LHCN-M2 (cell line): Measurements from ENCODE around the gene NFIB. TPM values are rescaled to one million over a fixed set of nuclear protein-coding genes. Genes with fewer than 3 reads are reported as not detected.

Source experiments
- DNase-seq: peaks from one replicate; pipeline ENCODE4 v3.0.0-alpha.2; 2012; ENCODE audit warnings: low read depth
- total RNA-seq: library from RNA; depleted of rRNA; stranded (reverse); fragments of >200 nt; gene quantifications from 2 replicates; pipeline ENCODE4 v1.2.3, GENCODE V29; 2014

Gene NFIB
- total RNA-seq, 1 experiment from 2014 or later = 13.0 TPM

DNA sequence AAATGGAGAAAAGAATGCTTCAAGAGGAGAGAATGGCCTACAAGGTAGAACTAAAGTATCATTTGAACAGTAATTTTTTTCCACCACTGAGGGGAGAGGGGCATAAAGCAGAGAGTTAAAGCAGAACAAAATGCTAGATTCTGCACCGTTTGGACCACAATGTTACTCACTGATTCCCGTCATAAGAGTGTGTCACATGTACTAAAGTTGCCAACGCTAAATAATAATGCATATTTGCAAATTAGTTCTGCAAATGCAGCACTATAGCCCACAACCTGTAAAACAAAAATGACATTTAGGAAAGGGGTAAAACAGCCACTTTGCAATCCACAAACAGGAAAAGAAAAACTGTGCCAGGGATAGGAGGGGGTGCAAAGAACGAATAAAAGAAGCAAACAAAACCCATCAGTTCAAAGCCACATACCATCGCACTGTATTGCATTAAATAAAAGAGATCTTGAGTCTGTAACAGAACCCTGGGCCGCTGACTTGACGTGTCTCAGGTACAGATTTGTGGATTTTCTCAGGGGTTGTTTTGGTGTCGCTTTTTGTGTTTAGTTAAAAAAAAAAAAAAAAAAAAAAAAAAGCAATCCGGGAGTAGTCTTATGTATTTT lies 7.7 kb upstream of the NFIB start:
- DNase-seq = no peak

DNA sequence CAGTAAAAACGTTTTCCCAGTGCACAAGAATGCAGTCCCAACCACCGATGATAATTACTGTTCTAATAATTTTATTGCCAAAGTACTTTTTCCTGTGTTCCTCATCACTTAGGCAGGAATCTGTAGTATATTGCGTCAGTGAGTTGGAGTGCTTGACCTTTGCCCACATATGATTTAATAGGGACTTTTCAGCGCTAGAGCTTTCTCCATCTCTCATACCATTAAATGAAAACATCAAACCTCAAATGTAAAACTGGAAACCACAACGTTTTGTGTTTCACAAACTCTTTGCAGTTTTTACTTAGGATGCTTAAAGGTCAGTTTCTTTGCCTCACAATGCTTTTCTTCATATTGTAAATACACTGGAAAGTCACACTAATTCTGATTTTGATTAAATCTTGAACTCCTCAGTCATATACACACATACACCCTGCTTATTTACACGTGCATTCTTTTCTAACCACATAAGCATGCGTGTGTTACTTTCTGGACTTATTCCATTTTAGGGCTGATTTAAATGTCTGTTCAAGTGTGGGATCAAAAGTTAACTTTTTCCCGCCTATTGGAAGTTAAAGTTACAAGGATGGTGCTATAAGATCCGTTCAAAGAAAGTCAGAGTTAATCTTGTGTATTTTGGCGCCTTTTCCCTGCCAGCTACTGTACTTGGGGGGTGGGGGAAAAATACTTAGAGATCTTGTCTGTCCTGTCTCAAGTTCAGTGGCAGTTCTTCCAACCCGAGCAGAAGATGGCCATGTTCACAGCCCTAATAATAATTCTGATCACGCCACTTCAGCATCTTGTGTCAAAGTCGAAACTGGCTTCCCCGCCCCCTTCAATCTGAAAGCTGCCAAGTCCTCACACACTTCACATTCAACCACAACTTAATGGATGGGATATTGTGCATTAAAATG lies 6.6 kb upstream of the NFIB start:
- peak; percentile 81 for DNase-seq

DNA sequence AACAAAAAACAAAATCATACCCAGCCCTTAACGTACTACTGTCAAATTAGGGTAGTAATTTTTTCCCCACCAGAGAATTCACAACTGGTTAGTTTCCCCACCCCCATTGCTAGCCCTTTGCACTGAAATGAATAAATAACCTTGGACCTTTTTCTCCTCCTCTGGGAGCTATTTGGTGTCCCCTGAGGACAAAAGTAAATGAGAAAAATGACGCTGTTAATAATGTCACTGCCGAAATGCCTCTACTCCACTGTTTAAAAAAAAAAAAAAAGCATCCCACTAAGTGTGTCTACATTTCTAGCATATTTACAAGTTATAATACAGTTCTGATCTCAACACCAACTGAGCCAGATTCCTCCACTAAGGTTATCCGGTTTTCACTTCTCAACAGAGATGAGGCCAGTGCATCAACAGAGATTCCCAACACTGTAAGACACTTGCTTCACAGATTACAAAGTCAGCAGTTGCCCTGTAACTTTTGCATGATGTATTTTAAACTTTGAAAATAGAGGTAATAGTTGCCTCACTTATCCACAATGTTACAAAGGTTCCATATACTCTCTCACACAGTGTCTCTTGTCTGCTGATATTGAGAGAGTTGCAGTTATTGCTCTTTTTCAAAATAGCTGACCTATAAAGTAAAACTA lies 5.1 kb upstream of the NFIB start:
- no peak for DNase-seq

DNA sequence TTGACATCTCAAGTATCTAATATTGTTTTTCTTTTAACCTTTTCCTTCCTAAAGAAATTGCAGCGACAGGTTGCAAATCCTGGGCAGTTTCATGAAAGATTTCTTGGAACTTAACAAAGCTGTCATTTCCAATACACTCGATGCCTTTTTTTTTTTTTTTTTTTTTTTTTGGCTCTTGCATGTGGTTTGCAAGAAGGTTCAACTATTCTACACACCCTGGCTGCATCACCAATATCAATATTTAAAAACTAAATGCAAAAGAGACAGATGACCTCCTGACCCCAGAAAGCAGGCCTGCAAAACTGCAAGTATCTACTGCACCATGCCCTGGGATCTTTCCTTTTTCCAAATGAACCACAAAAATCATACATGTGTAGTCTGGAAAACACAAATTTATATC lies 4.4 kb upstream of the NFIB start:
- no peak for DNase-seq

DNA sequence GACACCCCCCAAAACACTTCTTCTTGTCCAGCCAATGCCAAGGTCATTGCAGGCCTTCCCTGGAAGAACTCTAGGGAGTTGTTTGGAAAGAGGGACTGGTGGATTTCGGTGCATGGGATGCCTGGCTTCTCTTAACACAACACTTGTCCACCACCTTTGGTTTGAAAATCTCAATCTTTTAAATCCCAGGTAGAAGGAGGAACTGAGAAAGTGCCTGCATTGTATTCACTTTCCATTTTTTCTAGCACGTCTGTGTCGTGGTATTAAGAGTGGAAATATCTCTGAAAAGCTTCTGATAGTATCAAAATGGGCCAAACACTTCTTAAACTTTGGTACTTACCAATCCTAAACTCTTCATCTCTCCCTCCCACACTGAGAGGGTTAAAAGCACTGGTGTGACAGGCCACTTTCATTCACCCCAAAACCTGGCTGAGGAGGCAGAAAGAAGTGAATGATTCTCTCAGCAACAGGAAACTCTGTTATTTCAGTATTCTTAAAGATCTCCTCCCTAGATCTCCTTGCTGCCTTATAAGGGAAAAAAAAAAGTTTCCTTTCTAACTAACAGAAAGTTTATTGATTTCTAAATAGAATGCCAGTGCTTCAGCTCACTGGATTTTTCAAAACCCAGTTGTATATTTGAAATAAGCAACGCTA lies 3.9 kb upstream of the NFIB start:
- no peak for DNase-seq

DNA sequence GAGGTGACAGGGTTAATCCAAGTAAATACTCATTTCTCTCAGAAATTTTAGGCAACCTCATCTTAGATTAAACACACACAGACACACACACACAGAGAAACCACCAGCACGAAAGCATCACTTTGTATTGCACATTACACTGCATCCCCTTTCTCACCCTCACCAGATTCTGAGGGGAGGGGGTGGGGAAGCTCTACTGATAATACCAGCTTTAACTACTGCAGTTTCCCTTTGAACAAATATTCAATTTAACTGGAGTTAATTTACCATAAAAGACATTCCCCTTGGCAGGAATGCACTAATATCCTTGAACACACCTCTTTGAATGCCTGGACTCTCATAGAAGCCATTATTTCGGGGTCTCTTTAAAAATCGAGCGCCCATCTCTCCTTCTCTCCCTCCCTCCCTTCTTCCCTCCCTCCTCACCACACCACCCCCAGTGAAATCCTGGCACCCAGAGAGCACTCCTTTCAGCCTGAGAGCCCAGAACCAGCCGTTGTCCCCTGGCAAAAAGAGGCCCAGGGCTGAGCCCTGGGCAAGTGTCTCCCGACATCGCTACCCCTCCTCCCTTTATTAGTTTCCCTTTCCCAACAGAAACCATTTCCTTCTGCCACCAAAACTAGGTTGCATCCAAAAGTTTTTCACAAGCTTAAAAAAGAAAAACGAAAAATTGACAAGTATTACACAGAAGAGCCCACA lies 2.8 kb upstream of the NFIB start:
- DNase-seq = no peak

DNA sequence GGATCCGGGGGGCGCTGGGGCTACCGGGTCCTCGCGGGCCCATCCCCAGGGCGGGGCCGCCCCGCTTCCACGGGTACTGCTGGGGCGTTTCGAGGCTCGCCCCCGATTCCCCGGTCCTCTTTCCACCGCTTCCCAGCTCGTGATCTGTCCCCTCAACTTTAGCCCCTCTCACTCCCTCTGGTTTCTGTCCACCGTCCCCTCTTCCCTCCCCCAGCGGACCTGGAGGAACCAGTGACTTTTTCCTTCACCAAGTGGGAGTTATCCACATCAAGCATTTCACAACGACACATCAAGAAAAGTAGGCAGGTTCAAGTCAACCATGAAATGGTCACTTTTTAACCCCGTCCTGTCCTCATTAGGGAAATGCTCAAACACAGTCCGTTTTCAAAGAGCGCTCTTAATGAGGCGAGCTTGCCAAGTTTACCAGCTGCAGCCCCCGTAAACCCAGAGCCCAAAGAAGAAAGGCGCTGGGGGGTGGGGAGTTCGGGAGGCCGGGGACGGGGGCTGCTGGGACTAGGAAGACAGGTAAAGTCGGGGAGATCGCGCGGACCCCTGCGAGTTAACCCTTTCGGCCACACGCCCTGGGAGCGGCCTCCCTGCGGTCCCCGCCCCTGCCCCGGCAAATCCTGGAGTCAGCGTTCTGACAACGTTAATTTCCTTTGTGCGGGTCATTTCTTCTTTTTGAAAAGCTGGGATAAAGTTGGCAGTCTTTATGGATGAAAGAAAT lies 2.1 kb upstream of the NFIB start:
- DNase-seq = peak; percentile 37

DNA sequence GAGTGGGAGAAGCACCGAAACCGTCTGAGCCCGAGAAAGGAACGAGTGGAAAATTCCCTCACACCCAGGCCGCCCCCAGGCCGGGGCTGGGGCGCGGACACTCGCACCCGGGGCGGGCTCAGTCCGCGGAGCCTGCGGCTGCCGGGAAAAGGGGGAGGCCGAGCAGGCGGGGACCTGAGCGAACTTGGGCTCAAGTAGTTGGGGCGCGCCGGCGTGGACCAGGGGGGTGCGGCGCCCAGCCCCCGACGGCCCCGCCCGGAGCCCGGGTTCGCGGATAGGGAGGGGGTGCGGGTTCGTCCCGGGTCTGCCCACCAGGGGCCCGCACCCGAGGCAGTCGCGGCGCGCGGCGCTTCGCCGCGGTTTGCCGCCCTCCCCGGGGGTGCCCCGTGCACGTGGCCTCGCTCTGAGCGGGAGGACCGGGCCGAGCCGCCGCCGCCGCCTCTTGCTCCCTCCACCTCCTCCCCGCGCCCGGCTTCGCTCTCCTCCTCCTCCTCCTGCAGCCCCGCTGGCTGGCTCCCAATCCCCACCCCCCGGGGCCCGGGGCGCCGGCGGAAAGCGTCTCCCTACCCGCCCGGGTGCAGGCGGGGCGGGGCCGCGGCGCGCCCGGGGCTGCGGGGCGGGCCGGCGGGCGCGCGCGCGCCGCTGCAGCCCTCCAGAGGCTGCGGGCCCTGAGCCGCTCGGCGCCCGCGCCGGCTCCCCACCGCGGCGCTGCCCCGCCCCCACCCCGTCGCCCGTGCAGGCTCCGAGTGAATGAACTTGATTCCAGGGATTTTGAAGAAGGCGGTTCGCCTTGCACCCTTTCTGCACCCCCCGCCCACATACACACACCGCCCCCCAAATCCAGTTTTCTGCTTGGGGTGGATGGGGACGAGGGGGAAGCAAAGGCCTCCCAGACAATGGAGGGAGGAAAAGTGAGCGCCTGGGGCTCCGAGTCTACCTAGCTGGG lies 1.3 kb upstream of the NFIB start:
- peak; percentile 76 for DNase-seq

DNA sequence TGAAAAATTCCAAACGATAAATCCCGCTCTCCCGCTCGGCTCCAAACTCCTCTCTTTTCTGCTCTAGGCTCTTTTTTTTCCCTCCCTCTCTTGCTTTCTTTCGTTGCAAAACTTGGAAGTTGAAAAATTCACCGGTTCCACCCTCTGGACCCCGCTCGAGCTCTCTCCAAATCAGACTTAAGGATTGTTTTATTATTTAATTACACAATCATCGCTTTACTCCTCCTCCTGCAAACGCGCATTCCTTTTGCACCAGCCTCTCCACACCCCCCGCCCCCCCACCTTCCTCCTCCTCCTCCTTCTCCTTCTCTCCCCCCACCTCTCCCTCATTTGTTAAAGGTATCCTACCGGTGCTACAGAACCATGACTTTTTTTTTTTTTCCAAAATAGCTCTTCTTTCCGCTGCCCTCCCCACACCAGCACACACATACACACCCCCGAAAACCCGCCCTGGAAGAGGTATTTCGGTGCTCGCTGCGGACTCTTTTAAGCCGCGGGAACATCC lies 535 bp upstream of the NFIB start:
- DNase-seq = peak; percentile 88

DNA sequence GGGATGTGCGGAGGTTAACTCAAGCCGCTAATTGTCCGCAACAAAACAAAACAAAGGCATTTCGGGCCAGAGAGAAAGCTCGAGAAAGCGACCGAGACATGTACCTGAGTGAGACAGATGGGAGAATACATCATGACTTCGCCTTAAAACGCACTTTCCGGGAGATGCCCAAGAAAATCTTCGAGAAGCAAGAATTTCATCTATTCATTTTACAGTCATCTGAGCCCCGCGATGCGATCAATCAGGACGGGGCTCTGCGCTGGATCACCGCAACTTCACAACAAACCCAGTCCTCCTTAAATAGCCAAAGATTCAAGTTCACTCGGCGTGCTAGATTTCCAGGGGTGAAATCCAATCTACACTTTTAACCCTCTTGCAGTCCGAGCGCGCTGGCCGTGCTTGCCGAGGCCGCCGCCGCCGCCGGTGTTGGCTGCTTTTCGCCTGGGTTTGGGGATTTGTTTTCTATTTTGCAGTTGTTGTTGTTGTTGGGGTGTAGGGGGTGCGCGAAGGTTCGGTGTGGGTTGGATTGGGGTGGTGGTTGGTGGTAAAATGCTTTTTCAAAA lies 482 bp downstream of the NFIB start:
- peak; percentile 51 for DNase-seq

DNA sequence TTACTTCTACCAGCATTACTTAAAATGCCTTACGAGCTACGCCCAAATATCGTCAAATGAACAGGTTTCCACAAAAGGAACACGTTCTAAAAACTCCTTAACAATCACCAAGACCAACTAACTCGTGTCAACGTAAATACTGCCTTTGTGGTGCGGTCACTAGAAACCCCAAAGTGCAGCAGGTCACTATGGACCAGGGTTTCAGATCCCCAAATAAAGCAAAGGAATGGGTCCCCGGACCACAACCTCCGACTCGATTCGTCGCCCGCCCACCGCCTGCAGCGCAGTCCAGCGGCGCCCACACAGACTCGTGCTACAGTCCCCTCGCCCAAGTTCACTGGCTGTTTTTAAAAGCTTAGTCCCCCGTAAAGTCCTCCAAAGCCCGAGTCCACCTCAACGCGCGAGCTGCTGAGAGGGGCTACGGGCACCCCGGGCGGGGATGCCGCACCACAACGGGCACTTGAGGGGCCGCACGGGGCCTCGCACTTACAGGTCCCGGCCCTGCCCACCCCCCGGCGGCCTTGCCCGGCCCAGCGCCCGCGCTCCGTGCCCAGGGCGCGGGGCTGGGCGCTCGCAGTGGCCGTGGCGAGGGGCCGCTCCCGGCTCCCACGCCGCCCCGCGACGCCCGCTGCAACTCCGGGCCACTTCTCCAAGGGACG lies 1.1 kb downstream of the NFIB start:
- peak; percentile 20 for DNase-seq

DNA sequence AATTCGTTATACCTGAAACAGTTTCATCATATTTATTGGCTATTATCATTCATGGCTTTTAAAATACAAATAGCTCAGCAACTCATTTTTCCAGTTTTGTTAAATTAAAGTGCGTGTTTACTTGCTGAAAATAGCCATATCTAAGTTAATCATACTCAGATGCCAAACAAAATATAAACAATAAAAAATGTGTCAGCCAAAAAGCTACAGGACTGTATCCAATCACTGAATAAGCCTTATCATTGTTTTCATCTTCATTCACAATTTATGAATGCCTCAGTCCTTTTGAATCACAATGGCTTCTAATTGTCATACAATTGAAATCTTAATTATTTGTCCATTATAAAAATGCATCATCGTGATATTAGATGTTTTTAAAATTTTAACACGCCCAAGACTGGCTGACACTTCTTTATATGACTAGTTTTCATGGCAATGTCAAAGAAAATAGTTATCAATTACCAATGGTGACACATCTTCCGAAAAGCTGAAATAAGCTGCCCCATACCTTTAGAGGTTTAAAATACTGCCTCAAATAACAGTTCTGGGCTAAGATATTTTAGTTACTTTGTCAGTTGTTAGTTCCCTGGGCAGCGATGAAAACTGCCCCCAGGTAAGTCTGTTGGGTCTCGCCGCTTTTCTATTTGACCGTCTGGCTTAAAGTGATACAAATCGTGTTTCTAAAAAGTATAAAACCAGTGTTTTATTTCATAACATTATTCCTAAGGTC lies 1.8 kb downstream of the NFIB start:
- no peak for DNase-seq

DNA sequence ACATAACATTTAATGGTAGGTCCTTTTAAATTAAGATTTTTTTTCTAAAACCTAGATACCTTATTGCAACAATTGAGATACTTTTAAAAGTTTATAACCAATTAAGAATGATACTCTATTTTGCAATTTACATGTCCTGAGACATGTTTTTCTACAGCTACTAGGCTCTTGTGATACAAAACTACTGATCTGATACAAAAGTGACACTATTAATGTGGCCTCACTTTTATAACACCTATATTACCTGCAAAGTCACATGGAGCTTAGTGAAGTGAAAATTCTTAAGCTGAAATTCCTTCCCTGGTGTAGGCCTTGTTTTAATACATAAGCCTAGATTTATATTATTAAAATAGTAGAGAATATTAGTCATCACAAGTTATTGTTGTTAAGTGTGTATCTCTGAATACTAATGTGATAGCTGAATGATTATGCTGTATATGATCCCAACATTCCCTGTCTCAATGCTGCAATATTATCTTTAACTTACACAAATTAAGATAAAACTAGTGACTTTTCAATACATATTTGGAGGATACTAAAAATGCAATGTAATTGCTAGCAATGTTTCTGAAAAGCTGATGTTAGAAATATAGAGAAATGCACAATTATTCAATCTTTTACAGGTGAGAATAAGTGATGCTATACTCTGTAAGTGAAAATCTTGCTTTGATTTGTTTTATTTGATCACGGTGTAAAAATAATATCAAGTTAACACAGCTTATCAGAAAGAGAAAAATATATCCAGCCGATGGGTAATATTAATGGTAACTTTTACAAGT lies 2.6 kb downstream of the NFIB start:
- DNase-seq = no peak

DNA sequence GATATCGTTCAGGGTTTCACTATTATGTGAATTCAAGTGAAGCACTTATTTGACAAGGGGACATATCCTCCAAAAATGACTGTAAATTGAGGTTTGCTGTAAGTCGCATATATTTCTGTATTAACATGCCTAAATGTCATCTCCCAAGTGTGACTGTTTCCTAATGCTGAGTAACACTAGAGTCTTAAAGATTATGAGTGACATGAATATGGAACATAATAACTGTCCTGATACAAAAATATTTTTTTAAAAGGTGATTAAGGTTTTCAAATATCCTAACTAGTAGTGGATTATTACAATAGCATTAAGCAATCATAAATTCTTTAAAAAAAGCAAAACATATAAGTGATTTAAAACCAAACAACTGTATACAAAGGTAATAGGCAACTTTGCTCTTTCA lies 3.6 kb downstream of the NFIB start:
- DNase-seq = no peak

DNA sequence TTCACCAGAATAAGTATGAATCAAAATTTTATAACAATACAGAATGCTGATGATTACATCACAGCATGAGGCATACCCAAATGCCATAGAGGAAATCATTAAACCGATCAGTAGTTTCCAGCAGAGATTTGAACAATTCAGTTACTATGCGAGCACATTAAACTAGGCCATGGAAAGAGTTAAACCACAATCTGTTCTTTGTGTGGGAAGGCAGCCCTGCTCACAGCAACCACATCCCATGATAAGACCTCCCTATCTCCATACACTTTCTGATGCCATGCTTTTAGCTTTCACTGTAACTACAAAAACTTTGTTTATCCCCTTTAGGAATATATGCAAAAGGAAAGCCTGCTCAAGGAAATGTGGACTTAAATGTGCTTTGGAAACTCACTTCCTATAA lies 4.5 kb downstream of the NFIB start:
- DNase-seq = peak; percentile 32

DNA sequence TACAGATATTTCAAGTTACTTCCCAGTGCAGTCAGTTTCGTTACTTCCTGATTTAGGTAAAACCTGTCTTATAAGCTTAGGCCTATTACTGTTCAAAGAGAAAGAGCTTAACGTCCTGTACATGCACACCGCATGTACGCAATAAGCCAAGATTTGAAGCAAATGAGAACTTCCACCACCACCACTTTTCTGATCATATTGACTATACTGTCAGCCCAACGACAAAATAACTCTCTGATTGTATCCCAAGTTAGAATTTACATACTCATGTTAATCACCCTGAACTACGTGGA lies 5.1 kb downstream of the NFIB start:
- DNase-seq = no peak
